ENCODE results near the gene PLEKHG5.
"Not testable (repeated sequence)": the region's sequence is repeated elsewhere in the genome, so short reads cannot be mapped to it uniquely, and the experiment has no call there.

The PLEKHG5 gene

GRCh38 chr1:6463120-6463412, 28.4 kb downstream of the PLEKHG5 start:
- DNase-seq (ENCODE audit: low read depth) = no peak

GRCh38 chr1:6462412-6463119, 28.9 kb downstream of the PLEKHG5 start:
- DNase-seq (ENCODE audit: low read depth) = no peak

- no peak for DNase-seq (ENCODE audit: low read depth)
Observed at GRCh38 chr1:6461538-6462411, 29.7 kb downstream of the PLEKHG5 start.

- DNase-seq (ENCODE audit: low read depth) = no peak
Observed at GRCh38 chr1:6461051-6461530, 30.4 kb downstream of the PLEKHG5 start.

- DNase-seq (ENCODE audit: low read depth) = no peak
Observed at GRCh38 chr1:6460301-6461050, 31.0 kb downstream of the PLEKHG5 start.

- no peak for DNase-seq (ENCODE audit: low read depth)
Observed at GRCh38 chr1:6459850-6460265, 31.6 kb downstream of the PLEKHG5 start.

GRCh38 chr1:6456800-6457466, 34.5 kb downstream of the PLEKHG5 start:
- DNase-seq (ENCODE audit: low read depth) = no peak

GRCh38 chr1:6455752-6456520, 35.5 kb downstream of the PLEKHG5 start:
- not testable (repeated sequence) for DNase-seq (ENCODE audit: low read depth)

- DNase-seq (ENCODE audit: low read depth) = no peak
Observed at GRCh38 chr1:6454856-6455751, 36.4 kb downstream of the PLEKHG5 start.

GRCh38 chr1:6453895-6454855, 37.3 kb downstream of the PLEKHG5 start:
- DNase-seq (ENCODE audit: low read depth) = not testable (repeated sequence)

- DNase-seq (ENCODE audit: low read depth) = no peak
Observed at GRCh38 chr1:6450943-6451373, 40.5 kb downstream of the PLEKHG5 start.

GRCh38 chr1:6450486-6450885, 41.0 kb downstream of the PLEKHG5 start:
- DNase-seq (ENCODE audit: low read depth) = not testable (repeated sequence)

- no peak for DNase-seq (ENCODE audit: low read depth)
Observed at GRCh38 chr1:6450005-6450450, 41.4 kb downstream of the PLEKHG5 start.

- DNase-seq (ENCODE audit: low read depth) = no peak
Observed at GRCh38 chr1:6448749-6449631, 42.5 kb downstream of the PLEKHG5 start.

- DNase-seq (ENCODE audit: low read depth) = no peak
Observed at GRCh38 chr1:6447818-6448748, 43.4 kb downstream of the PLEKHG5 start.

GRCh38 chr1:6447016-6447817, 44.2 kb downstream of the PLEKHG5 start:
- DNase-seq (ENCODE audit: low read depth) = no peak

All from CMK (cell line).